K562 (cell line): ENCODE data around the gene SDK1. TPM values are rescaled to one million over a fixed set of nuclear protein-coding genes. Genes with fewer than 3 reads are reported as not detected.

Experiments used
- ATAC-seq: fragments of 200-7000 bp; cut with Tn5 transposase; 3 replicates; pipeline ENCODE4 v1.9.1; 2020; ENCODE audit warnings: moderate library complexity
- BruUV-seq: library from RNA; stranded (reverse); fragments of 400-500 nt; replicated peaks from 2 replicates; lab custom pipeline; 2021; lab: Mats Ljungman, UMichigan
- CTCF ChIA-PET: fragments of 300-600 bp; formaldehyde crosslinking; extraction: SDS; loops from one replicate; lab custom pipeline; 2021; ENCODE audit warnings: low intra/inter-chr PET ratio; lab: Yijun Ruan, JAX
- POLR2A ChIA-PET: fragments of 300-600, 350-650 bp; sonication (Branson Sonifier 250); formaldehyde crosslinking; extraction: SDS; loops from one replicate; lab custom pipeline; 2021; ENCODE audit warnings: antibody characterized with exemption, inconsistent platforms; lab: Yijun Ruan, JAX
- DNase-seq, 4 experiments: peaks; one replicate each; pipeline versions ENCODE4 v3.0.0 to v3.0.0-alpha.2; 2011 to 2018; ENCODE audit warnings: low spot score in 3 of 4, mixed read lengths in 3 of 4; ENCODE audit errors: extremely low read depth in 1 of 4
- FAIRE-seq: peaks from 2 replicates; lab custom pipeline; 2011; peaks lifted over from hg19 to GRCh38; lab: Jason Lieb, UNC
- H2AFZ ChIP-seq: 2 replicates; pipeline ENCODE4 v1.6.0; 2011; ENCODE audit warnings: low read depth, low read length, control low read depth, inconsistent platforms
- H3K27ac ChIP-seq: fragments of 200-600 bp; 3 replicates; pipeline ENCODE4 v1.8.0; 2011; ENCODE audit warnings: low read depth, mild to moderate bottlenecking, control low read depth, inconsistent platforms, low read length, moderate library complexity, mixed read lengths; ENCODE audit errors: extremely low read depth
- H3K27me3 ChIP-seq, 2 experiments: fragments of 300-600 bp in 1 of 2; 2 replicates in 1 of 2; 3 replicates in 1 of 2; pipeline versions ENCODE4 v1.6.0 to v1.8.0; 2011; ENCODE audit warnings: inconsistent platforms in 2 of 2, low read length in 2 of 2, mild to moderate bottlenecking in 1 of 2, mixed read lengths in 1 of 2, moderate library complexity in 1 of 2; ENCODE audit not compliant: control insufficient read depth in 2 of 2, insufficient read depth in 2 of 2
- H3K36me3 ChIP-seq: fragments of 300-600 bp; 3 replicates; pipeline ENCODE4 v1.8.0; 2011; ENCODE audit warnings: mild to moderate bottlenecking, low read length, inconsistent platforms; ENCODE audit not compliant: control insufficient read depth, insufficient read depth
- H3K4me1 ChIP-seq, 2 experiments: fragments of 200-600 bp in 1 of 2; replicated peaks in 1 of 2; 2 replicates in 1 of 2; 3 replicates in 1 of 2; pipeline versions ENCODE4 v1.5.1 to v1.8.0; 2011; ENCODE audit warnings: inconsistent platforms in 2 of 2, low read length in 2 of 2, mild to moderate bottlenecking in 1 of 2, mixed read lengths in 1 of 2, moderate library complexity in 1 of 2; ENCODE audit not compliant: control insufficient read depth in 2 of 2, insufficient read depth in 2 of 2
- H3K4me2 ChIP-seq: 2 replicates; pipeline ENCODE4 v1.6.1; 2011; ENCODE audit warnings: low read length, control low read depth, inconsistent platforms, mixed read lengths; ENCODE audit not compliant: insufficient read depth
- H3K4me3 ChIP-seq: fragments of 200-600 bp; sonication (generic), shearing (Covaris generic); 2 replicates; pipeline ENCODE4 v1.5.1; 2016; ENCODE audit warnings: control low read depth, inconsistent platforms
- H3K79me2 ChIP-seq: fragments of 200-600 bp; 3 replicates; pipeline ENCODE4 v1.8.0; 2011; ENCODE audit warnings: low read length, inconsistent platforms; ENCODE audit not compliant: control insufficient read depth, insufficient read depth
- H3K9ac ChIP-seq, 2 experiments: 2 replicates each; pipeline versions ENCODE4 v1.6.0 to v1.6.1; 2011; ENCODE audit warnings: low read depth in 2 of 2, low read length in 2 of 2, control low read depth in 1 of 2, inconsistent platforms in 1 of 2, mild to moderate bottlenecking in 1 of 2, mixed read lengths in 1 of 2; ENCODE audit not compliant: insufficient read depth in 1 of 2
- H3K9me1 ChIP-seq: one replicate; pipeline ENCODE4 v1.6.0; 2011; ENCODE audit warnings: inconsistent platforms, mild to moderate bottlenecking, low read length, moderate library complexity; ENCODE audit not compliant: control insufficient read depth, insufficient read depth
- H3K9me3 ChIP-seq: replicated peaks from 2 replicates; pipeline ENCODE4 v1.5.1; 2011; ENCODE audit warnings: low read depth, low read length, inconsistent platforms; ENCODE audit not compliant: control insufficient read depth, insufficient read depth
- H4K20me1 ChIP-seq: replicated peaks from 2 replicates; pipeline ENCODE4 v1.6.1; 2011; ENCODE audit warnings: low read length, inconsistent platforms, mixed read lengths; ENCODE audit not compliant: control insufficient read depth, insufficient read depth
- COPS2 ChIP-seq: fragments of 450-650 bp; conservative IDR thresholded peaks from 2 replicates; pipeline ENCODE4 v1.6.1; 2016; ENCODE audit warnings: mild to moderate bottlenecking, moderate library complexity
- CREB1 ChIP-seq, 2 experiments: sonication (generic) in 1 of 2; formaldehyde crosslinking in 1 of 2; IDR thresholded peaks; 2 replicates each; pipeline versions ENCODE4 v1.6.1 to v1.8.0; 2012 to 2022; ENCODE audit warnings: inconsistent platforms in 1 of 2, mild to moderate bottlenecking in 1 of 2, missing genetic modification reagents in 1 of 2, moderate library complexity in 1 of 2
- CXXC5 ChIP-seq: fragments of 250-450 bp; sonication (Bioruptor Pico); IDR thresholded peaks from 2 replicates; pipeline ENCODE4 v1.8.0; 2022; ENCODE audit warnings: inconsistent platforms, mild to moderate bottlenecking, moderate library complexity
- HNRNPK ChIP-seq: fragments of 200-400 bp; formaldehyde crosslinking; IDR thresholded peaks from one replicate; pipeline ENCODE4 v1.6.1; 2018; ENCODE audit warnings: mild to moderate bottlenecking, low read depth, low read length; ENCODE audit not compliant: poor library complexity, severe bottlenecking
- KLF16 ChIP-seq: IDR thresholded peaks from 2 replicates; pipeline ENCODE4 v1.6.1; 2016; ENCODE audit warnings: antibody characterized with exemption
- TCF7 ChIP-seq: sonication (generic); IDR thresholded peaks from 2 replicates; pipeline ENCODE4 v1.6.1; 2016; ENCODE audit warnings: antibody characterized with exemption, borderline replicate concordance
- ZFPM2 ChIP-seq: fragments of 250-450 bp; sonication (Bioruptor Pico); IDR thresholded peaks from 2 replicates; pipeline ENCODE4 v1.5.1; 2022; ENCODE audit warnings: mild to moderate bottlenecking
- WGBS: fragments of 100-300 bp; shearing (Covaris generic); methylation state at CpG from one replicate; pipeline ENCODE4 v1.1.6; 2016; ENCODE audit warnings: low coverage, mixed read lengths; ENCODE audit not compliant: insufficient coverage; ENCODE audit errors: missing lambda C conversion rate; 5-methylcytosine and 5-hydroxymethylcytosine counted together
- in situ Hi-C: fragments of 300-500 bp; cut with MboI; formaldehyde crosslinking; loops from 4 replicates; pipeline ENCODE4 v1.15.0; 2018; ENCODE audit warnings: inconsistent platforms, mixed read lengths
- intact Hi-C: fragments of 100-400 bp; cut with micrococcal nuclease; formaldehyde crosslinking; loops from 2 replicates; pipeline ENCODE4 v1.14.2; 2022
- polyA plus RNA-seq, 8 experiments: library from polyadenylated mRNA; depleted of rRNA in 4 of 8; stranded (reverse) in 5 of 8; unstranded in 3 of 8; fragments of >200 nt; fragmentation: Nextera tagmentation in 2 of 8; fragmentation: Illumina TruSeq in 1 of 8; extraction: Ambion mirVana in 2 of 8; extraction: Trizol in 1 of 8; gene quantifications; 2 replicates each; pipeline versions ENCODE4 v1.2.1 to v1.2.3, GENCODE V29; 2011 to 2014; ENCODE audit warnings: inconsistent platforms in 1 of 8, missing spikeins in 1 of 8
- total RNA-seq, 7 experiments: library from RNA; depleted of rRNA in 6 of 7; stranded (reverse); fragments of >200 nt in 6 of 7; fragmentation: Illumina TruSeq in 2 of 7; extraction: Trizol in 2 of 7; gene quantifications; 2 replicates each; pipeline versions ENCODE4 v1.2.1 to v1.2.3, GENCODE V29; 2011 to 2021; ENCODE audit warnings: low replicate concordance in 1 of 7

The SDK1 gene
- total and polyA plus RNA-seq, 9 of the 15 experiments (the other 6 are each of a cell fraction or from before 2014, with no cell fraction given), result 0.16 TPM; not detected in 8

- no peak for TF ChIP-seq CREB1 (IDR thresholded peaks at IDR 0.05)
- TF ChIP-seq CREB1 (CRISPR knock-in tag; IDR thresholded peaks at IDR 0.05), result no peak
- TF ChIP-seq COPS2, result no peak
- no peak for TF ChIP-seq ZFPM2
Measured at GRCh38 chr7:4113271-4113670, 812.2 kb downstream of the SDK1 start (continued).

- no peak overlapping the region for H3K9ac ChIP-seq
- WGBS, result 2% methylated on average over 25 of the region's 25 CpGs
- FAIRE-seq, result no peak
Measured at GRCh38 chr7:4113976-4114375, 812.9 kb downstream of the SDK1 start.

More at GRCh38 chr7:4113976-4114375, 812.9 kb downstream of the SDK1 start:
- ChIA-PET CTCF (no interaction called here), POLR2A (no interaction called here)
- DNase-seq (no peak), ATAC-seq (no peak)
- Histone ChIP-seq H3K9me1 (no peaks in the 10 kb centered on the region), H3K4me1 (no peaks in the 10 kb centered on the region; a peak in 1 of 5 replicates), H3K4me2 (no peak overlapping the region), H2AFZ (no peak overlapping the region), H3K79me2 (no peaks in the 10 kb centered on the region), H3K27ac (no peak overlapping the region), H3K4me3 (no peak overlapping the region), H3K27me3 (peaks cover 10 to 59% of the 10 kb centered on the region in 2 experiments; a peak in 4 of 5 replicates), H3K9me3 (no peaks in the 10 kb centered on the region), H3K36me3 (no peaks in the 10 kb centered on the region), H4K20me1 (no peaks in the 10 kb centered on the region; the same call in 1 of the 2 replicates)
- in situ Hi-C loops (no loop called here), intact Hi-C loops (no loop called here)
- TF ChIP-seq HNRNPK, result no peak
- TF ChIP-seq TCF7, result no peak
- TF ChIP-seq CXXC5, result no peak
- TF ChIP-seq KLF16, result no peak
- BruUV-seq, result no TSS peak
